GM15510 (cell line): Measurements from ENCODE around the gene PRMT7.

Source experiments
- POLR2A ChIP-seq: IDR thresholded peaks from 3 replicates; pipeline ENCODE4 v1.6.1; 2011; ENCODE audit warnings: borderline replicate concordance; ENCODE audit not compliant: insufficient read length; ENCODE audit errors: extremely low read depth

PRMT7 gene

DNA sequence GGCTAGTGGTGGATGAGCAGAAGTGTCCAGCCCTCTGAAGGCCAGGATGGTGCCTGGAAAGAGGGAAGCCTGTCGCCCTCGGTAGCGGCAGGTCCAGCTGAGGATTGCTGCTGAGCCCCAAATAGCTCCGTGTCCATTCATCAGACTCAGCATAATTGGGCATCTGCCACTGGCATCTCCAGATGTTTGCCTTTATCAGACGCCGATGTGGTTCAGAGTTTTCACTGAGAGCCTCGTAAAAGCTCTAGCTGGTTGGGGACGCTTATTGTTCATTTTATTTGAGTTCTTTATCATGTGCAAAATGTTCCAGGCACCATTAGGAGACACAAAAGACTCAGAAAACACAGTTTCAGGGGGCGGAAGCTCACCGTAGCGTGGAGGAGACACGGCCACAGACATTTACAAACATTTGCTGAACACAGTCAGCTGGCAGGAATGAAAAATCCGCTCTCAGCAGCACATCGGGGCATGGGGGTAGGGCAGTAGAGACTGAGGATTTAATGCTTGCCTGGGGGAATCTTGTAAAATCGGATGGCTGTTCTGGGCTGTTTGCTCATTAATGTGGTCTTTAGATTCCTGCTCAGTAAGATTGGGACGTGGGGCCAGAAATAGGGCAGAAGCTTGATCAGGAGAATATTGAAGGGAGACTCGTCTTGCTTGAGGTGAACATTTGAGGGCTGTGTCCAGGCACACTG lies 95.8 kb downstream of the PRMT7 start:
- TF ChIP-seq POLR2A: no peak
